HepG2 (cell line): Measurements from ENCODE around the gene ADM. TPM values are rescaled to one million over a fixed set of nuclear protein-coding genes. Genes with fewer than 3 reads are reported as not detected.

Source experiments
- CENPT ChIP-seq: sonication (generic); formaldehyde crosslinking; IDR thresholded peaks from 2 replicates; pipeline ENCODE4 v1.8.0; 2022; ENCODE audit warnings: low read depth, mild to moderate bottlenecking, moderate library complexity, missing genetic modification reagents
- DPF2 ChIP-seq: sonication (generic); formaldehyde crosslinking; IDR thresholded peaks from 2 replicates; pipeline ENCODE4 v1.4.0; 2020; ENCODE audit warnings: mild to moderate bottlenecking, low read depth, missing genetic modification reagents, borderline replicate concordance
- FOXK1 ChIP-seq: sonication (generic); formaldehyde crosslinking; IDR thresholded peaks from 2 replicates; pipeline ENCODE4 v1.4.0; 2020; ENCODE audit warnings: low read depth, missing genetic modification reagents, borderline replicate concordance
- GATAD1 ChIP-seq: IDR thresholded peaks from 2 replicates; pipeline ENCODE4 v1.6.1; 2016; ENCODE audit warnings: missing genetic modification reagents, missing compliant biosample characterization
- GFI1 ChIP-seq: sonication (generic); formaldehyde crosslinking; IDR thresholded peaks from 2 replicates; pipeline ENCODE4 v1.5.0; 2020; ENCODE audit warnings: missing genetic modification reagents, mild to moderate bottlenecking, borderline replicate concordance
- HBP1 ChIP-seq: IDR thresholded peaks from 2 replicates; pipeline ENCODE4 v1.6.1; 2016; ENCODE audit warnings: low read depth, control low read depth
- KMT2B ChIP-seq: IDR thresholded peaks from 2 replicates; pipeline ENCODE4 v1.6.1; 2016; ENCODE audit warnings: missing genetic modification reagents, missing compliant biosample characterization
- RFXAP ChIP-seq: sonication (generic); formaldehyde crosslinking; IDR thresholded peaks from 2 replicates; pipeline ENCODE4 v1.4.0; 2020; ENCODE audit warnings: missing genetic modification reagents, borderline replicate concordance
- SMAD9 ChIP-seq: sonication (generic); formaldehyde crosslinking; IDR thresholded peaks from 2 replicates; pipeline ENCODE4 v1.5.1; 2020; ENCODE audit warnings: mild to moderate bottlenecking, missing genetic modification reagents
- SP4 ChIP-seq: sonication (generic); formaldehyde crosslinking; IDR thresholded peaks from 2 replicates; pipeline ENCODE4 v1.8.1; 2023; ENCODE audit warnings: mild to moderate bottlenecking, missing genetic modification reagents
- TMF1 ChIP-seq: sonication (generic); formaldehyde crosslinking; IDR thresholded peaks from 2 replicates; pipeline ENCODE4 v1.8.1; 2022; ENCODE audit warnings: low read depth, missing genetic modification reagents
- ZBTB37 ChIP-seq: sonication (generic); formaldehyde crosslinking; IDR thresholded peaks from 2 replicates; pipeline ENCODE4 v1.4.0; 2020; ENCODE audit warnings: mild to moderate bottlenecking, missing genetic modification reagents
- ZBTB38 ChIP-seq: sonication (generic); formaldehyde crosslinking; IDR thresholded peaks from 2 replicates; pipeline ENCODE4 v1.5.1; 2020; ENCODE audit warnings: mild to moderate bottlenecking, missing genetic modification reagents
- ZNF407 ChIP-seq: sonication (generic); formaldehyde crosslinking; IDR thresholded peaks from one replicate; pipeline ENCODE4 v1.5.1; 2020; ENCODE audit warnings: mild to moderate bottlenecking, missing genetic modification reagents; ENCODE audit errors: not compliant biosample characterization
- polyA plus RNA-seq, 8 experiments: library from polyadenylated mRNA; depleted of rRNA in 3 of 8; stranded (reverse) in 7 of 8; unstranded in 1 of 8; fragments of >200 nt; fragmentation: Illumina TruSeq in 4 of 8; extraction: Trizol in 4 of 8; gene quantifications; 2 replicates each; pipeline versions ENCODE4 v1.2.1 to v1.2.3, GENCODE V29; 2011 to 2016; ENCODE audit warnings: low read depth in 4 of 8, missing spikeins in 1 of 8, mixed read lengths in 1 of 8; ENCODE audit not compliant: insufficient read depth in 1 of 8
- total RNA-seq, 5 experiments: library from RNA; depleted of rRNA; stranded (reverse); fragments of >200 nt; fragmentation: Illumina TruSeq; extraction: Trizol; gene quantifications; 2 replicates each; pipeline ENCODE4 v1.2.3, GENCODE V29; 2016; ENCODE audit warnings: low read depth in 1 of 5
- TF ChIP-seq, protein P1 (sequence below): sonication (generic); formaldehyde crosslinking; IDR thresholded peaks from 2 replicates; pipeline ENCODE4 v1.8.0; 2022; ENCODE audit warnings: missing genetic modification reagents, mild to moderate bottlenecking, inconsistent platforms, borderline replicate concordance

The ADM gene
- total and polyA plus RNA-seq, 2 of the 13 experiments (the other 11 are each of a cell fraction or from before 2014, with no cell fraction given): 10.7 to 26.1 TPM

- TF ChIP-seq, protein P1, sequence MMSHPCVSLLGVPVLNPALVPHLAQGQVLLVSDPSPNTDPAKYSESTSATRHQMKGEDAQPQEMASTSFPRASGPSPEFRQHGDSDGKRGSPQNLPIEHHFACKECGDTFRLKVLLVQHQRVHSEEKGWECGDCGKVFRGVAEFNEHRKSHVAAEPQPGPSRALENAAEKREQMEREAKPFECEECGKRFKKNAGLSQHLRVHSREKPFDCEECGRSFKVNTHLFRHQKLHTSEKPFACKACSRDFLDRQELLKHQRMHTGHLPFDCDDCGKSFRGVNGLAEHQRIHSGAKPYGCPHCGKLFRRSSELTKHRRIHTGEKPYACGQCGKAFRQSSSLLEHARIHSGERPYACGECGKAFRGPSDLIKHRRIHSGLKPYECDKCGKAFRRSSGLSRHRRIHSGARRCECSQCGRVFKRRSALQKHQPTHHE (CRISPR knock-in tag): 0 out of 2 replicates have a peak, but pooled peaks have one; percentile 20
- TF ChIP-seq ZNF407 (CRISPR knock-in tag) (no peak), GFI1 (CRISPR knock-in tag) (peak; percentile 99), HBP1 (CRISPR knock-in tag) (0 out of 2 replicates have a peak, but pooled peaks have one; percentile 72), SMAD9 (peak; percentile 37; the same call in 1 of the 2 replicates), GATAD1 (CRISPR knock-in tag) (peak; percentile 43; the same call in 1 of the 2 replicates), KMT2B (peak; percentile 73), DPF2 (CRISPR knock-in tag) (peak; percentile 65; the same call in 1 of the 2 replicates), ZBTB37 (0 out of 2 replicates have a peak, but pooled peaks have one; percentile 42), RFXAP (peak; percentile 36; the same call in 1 of the 2 replicates), ZBTB38 (CRISPR knock-in tag) (no peak), CENPT (no peak), TMF1 (CRISPR knock-in tag) (0 out of 2 replicates have a peak, but pooled peaks have one; percentile 30), SP4 (CRISPR knock-in tag) (peak; percentile 64; the same call in 1 of the 2 replicates), FOXK1 (CRISPR knock-in tag) (peak; percentile 71; the same call in 1 of the 2 replicates)
These were observed 15.8 kb upstream of the ADM start (continued) for GRCh38 chr11:10288881-10289764.
